Transverse colon (tissue), 4 donors: ENCODE data around the gene OR9A4. TPM values are rescaled to one million over a fixed set of nuclear protein-coding genes. Genes with fewer than 3 reads are reported as not detected.

Experiments
- DNase-seq: peaks from one replicate; pipeline ENCODE4 v3.0.0-alpha.2; 2019
- H3K27ac ChIP-seq, 4 donors: fragments of 200-600 bp; sonication (generic); 2 replicates each; pipeline ENCODE4 v1.5.1; 2016 to 2018; ENCODE audit warnings: inconsistent platforms in 4 of 4
- H3K27me3 ChIP-seq: fragments of 200-600 bp; sonication (generic); 2 replicates; pipeline ENCODE4 v1.5.1; 2017; ENCODE audit warnings: inconsistent platforms
- H3K36me3 ChIP-seq, 4 donors: fragments of 200-600 bp; sonication (generic); 2 replicates each; pipeline ENCODE4 v1.5.1; 2017 to 2019; ENCODE audit warnings: inconsistent platforms in 4 of 4
- H3K4me1 ChIP-seq, 4 donors: fragments of 200-600 bp; sonication (generic); 2 replicates each; pipeline ENCODE4 v1.5.1; 2017 to 2020; ENCODE audit warnings: inconsistent platforms in 4 of 4
- H3K4me3 ChIP-seq, 4 donors: fragments of 200-600 bp; sonication (generic); 1 replicate in 1 of 4; 2 replicates in 3 of 4; pipeline versions ENCODE4 v1.5.1 to v1.6.1; 2017 to 2019; ENCODE audit warnings: inconsistent platforms in 4 of 4
- H3K9me3 ChIP-seq, 2 donors: fragments of 200-600 bp; sonication (generic); 2 replicates each; pipeline ENCODE4 v1.5.1; 2017 to 2019; ENCODE audit warnings: inconsistent platforms in 2 of 2
- CTCF ChIP-seq, 5 experiments: fragments of 200-600 bp in 3 of 5; fragments of 450-650 bp in 2 of 5; sonication (generic) in 3 of 5; IDR thresholded peaks; 1 replicate in 2 of 5; 2 replicates in 3 of 5; pipeline ENCODE4 v1.5.1; 2016 to 2017; ENCODE audit warnings: antibody characterized with exemption in 5 of 5, inconsistent platforms in 3 of 5, mild to moderate bottlenecking in 2 of 5, moderate library complexity in 1 of 5
- EP300 ChIP-seq: sonication (generic); formaldehyde crosslinking; IDR thresholded peaks from one replicate; pipeline ENCODE4 v1.6.1; 2017; ENCODE audit warnings: antibody characterized with exemption, low read depth
- POLR2A ChIP-seq: fragments of 450-650 bp; IDR thresholded peaks from one replicate; pipeline ENCODE4 v1.6.1; 2016; ENCODE audit warnings: antibody characterized with exemption, mild to moderate bottlenecking, moderate library complexity
- POLR2AphosphoS5 ChIP-seq, 3 donors: sonication (generic); formaldehyde crosslinking; IDR thresholded peaks; one replicate each; pipeline ENCODE4 v1.6.1; 2016; ENCODE audit warnings: antibody characterized with exemption in 3 of 3
- WGBS, 2 donors: methylation state at CpG; one replicate each; pipeline ENCODE4 v1.1.5; 2018; ENCODE audit warnings: low coverage in 1 of 2; 5-methylcytosine and 5-hydroxymethylcytosine counted together
- in situ Hi-C, 4 donors: fragments of 200-750 bp; cut with MboI; loops; one replicate each; pipeline versions ENCODE4 v1.15.0 to v1.15.1; 2017; ENCODE audit warnings: low sequenced_read_pairs in 3 of 4, low pct_ligation_motif_present in 1 of 4, low pct_unique_long_range_greater_than_20kb in 1 of 4
- intact Hi-C: fragments of 100-400 bp; cut with DNase I; formaldehyde crosslinking; loops from one replicate; pipeline ENCODE4 v1.15.1; 2023; ENCODE audit warnings: low total_unique reads
- total RNA-seq, 4 donors: library from RNA; depleted of rRNA; stranded (reverse); fragments of >200 nt; gene quantifications; one replicate each; pipeline ENCODE4 v1.1.0, GENCODE V29; 2016

Gene OR9A4
- total RNA-seq, 4 donors from 2014 or later = not detected

- H3K4me1 ChIP-seq = no peaks in the 10 kb centered on the region
- TF ChIP-seq EP300 = no peak
- no peak for TF ChIP-seq POLR2A
- TF ChIP-seq CTCF (IDR thresholded peaks at IDR 0.05) = no peak
- no peak for TF ChIP-seq POLR2AphosphoS5 (IDR thresholded peaks at IDR 0.05)
- H3K36me3 ChIP-seq = no peaks in the 10 kb centered on the region
- H3K9me3 ChIP-seq = no peaks in the 10 kb centered on the region
- WGBS, 2 donors = 93% methylated on average over 5 of the region's 5 CpGs; no CpG with 5 or more reads in 1 of the 2 donors
- no peak for DNase-seq
- intact Hi-C loops (no loop called here), in situ Hi-C loops (no loop called here)
- H3K27me3 ChIP-seq = no peaks in the 10 kb centered on the region
- no peak overlapping the region for H3K27ac ChIP-seq
- H3K4me3 ChIP-seq = no peak overlapping the region
Measured at GRCh38 chr7:141930211-141930610, 14.0 kb downstream of the OR9A4 start.

- H3K36me3 ChIP-seq = no peaks in the 10 kb centered on the region
- H3K9me3 ChIP-seq = peaks cover 0 to 4% of the 10 kb centered on the region in 2 donors
- H3K27me3 ChIP-seq = no peaks in the 10 kb centered on the region
- intact Hi-C loops (no loop called here), in situ Hi-C loops (no loop called here)
- no peaks in the 10 kb centered on the region for H3K4me1 ChIP-seq
- no peak for TF ChIP-seq POLR2A
- TF ChIP-seq CTCF (IDR thresholded peaks at IDR 0.05) = no peak
- TF ChIP-seq POLR2AphosphoS5 (IDR thresholded peaks at IDR 0.05) = no peak
- no peak for TF ChIP-seq EP300
- 84 to 90% methylated on average over 3 of the region's 3 CpGs for WGBS, 2 donors
- no peak overlapping the region for H3K4me3 ChIP-seq
- DNase-seq = no peak
- H3K27ac ChIP-seq = no peak overlapping the region
Measured at GRCh38 chr7:141941075-141941474, 24.9 kb downstream of the OR9A4 start.

- 40 to 55% methylated on average over 1 of the region's 1 CpG for WGBS, 2 donors
- intact Hi-C loops = no loop called here
- TF ChIP-seq POLR2AphosphoS5 (IDR thresholded peaks at IDR 0.05) = no peak
- TF ChIP-seq POLR2A = no peak
- TF ChIP-seq CTCF (IDR thresholded peaks at IDR 0.05) = no peak
Measured at GRCh38 chr7:141943846-141944245, 27.6 kb downstream of the OR9A4 start.

GRCh38 chr7:141944811-141945210, 28.6 kb downstream of the OR9A4 start:
- in situ Hi-C loops (no loop called here), intact Hi-C loops (no loop called here)
- Histone ChIP-seq H3K27me3 (no peaks in the 10 kb centered on the region), H3K27ac (no peak overlapping the region), H3K4me1 (no peaks in the 10 kb centered on the region), H3K9me3 (peaks cover 0 to 4% of the 10 kb centered on the region in 2 donors), H3K4me3 (no peak overlapping the region), H3K36me3 (no peaks in the 10 kb centered on the region)
- DNase-seq = no peak
- no peak for TF ChIP-seq POLR2A
- TF ChIP-seq POLR2AphosphoS5 (IDR thresholded peaks at IDR 0.05) = no peak
- no peak for TF ChIP-seq EP300
- TF ChIP-seq CTCF (IDR thresholded peaks at IDR 0.05) = no peak
- 69 to 83% methylated on average over 3 of the region's 3 CpGs for WGBS, 2 donors

More at GRCh38 chr7:141943846-141944245, 27.6 kb downstream of the OR9A4 start:
- no peaks in the 10 kb centered on the region for H3K4me1 ChIP-seq
- H3K27ac ChIP-seq = no peak overlapping the region
- DNase-seq = no peak
- in situ Hi-C loops = no loop called here
- H3K9me3 ChIP-seq = peaks cover 0 to 4% of the 10 kb centered on the region in 2 donors
- H3K36me3 ChIP-seq = no peaks in the 10 kb centered on the region
- H3K27me3 ChIP-seq = no peaks in the 10 kb centered on the region
- H3K4me3 ChIP-seq = no peak overlapping the region
